ENCODE measurements around the gene GTF2A1.
A peak's percentile ranks its signal among the peaks of the same experiment; 100 is the strongest.

The GTF2A1 gene

DNA sequence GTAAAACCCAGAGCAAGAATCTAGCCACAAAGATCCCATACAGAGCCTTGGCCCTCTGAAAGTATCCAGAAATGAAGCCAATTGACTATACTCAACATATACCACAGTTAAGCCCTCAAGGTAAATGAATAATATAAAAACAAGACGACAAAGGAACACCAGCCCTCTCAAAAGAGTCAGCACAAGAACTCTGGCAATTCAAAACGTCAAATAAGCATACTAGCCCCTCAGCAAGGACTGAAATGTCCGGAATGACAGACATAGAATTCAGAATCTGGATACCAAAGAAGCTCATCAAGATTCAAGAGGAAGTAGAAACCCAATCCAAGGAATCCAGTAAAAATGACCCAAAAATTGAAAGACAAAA, 49.9 kb downstream of the GTF2A1 start:
- TF ChIP-seq, protein P1, sequence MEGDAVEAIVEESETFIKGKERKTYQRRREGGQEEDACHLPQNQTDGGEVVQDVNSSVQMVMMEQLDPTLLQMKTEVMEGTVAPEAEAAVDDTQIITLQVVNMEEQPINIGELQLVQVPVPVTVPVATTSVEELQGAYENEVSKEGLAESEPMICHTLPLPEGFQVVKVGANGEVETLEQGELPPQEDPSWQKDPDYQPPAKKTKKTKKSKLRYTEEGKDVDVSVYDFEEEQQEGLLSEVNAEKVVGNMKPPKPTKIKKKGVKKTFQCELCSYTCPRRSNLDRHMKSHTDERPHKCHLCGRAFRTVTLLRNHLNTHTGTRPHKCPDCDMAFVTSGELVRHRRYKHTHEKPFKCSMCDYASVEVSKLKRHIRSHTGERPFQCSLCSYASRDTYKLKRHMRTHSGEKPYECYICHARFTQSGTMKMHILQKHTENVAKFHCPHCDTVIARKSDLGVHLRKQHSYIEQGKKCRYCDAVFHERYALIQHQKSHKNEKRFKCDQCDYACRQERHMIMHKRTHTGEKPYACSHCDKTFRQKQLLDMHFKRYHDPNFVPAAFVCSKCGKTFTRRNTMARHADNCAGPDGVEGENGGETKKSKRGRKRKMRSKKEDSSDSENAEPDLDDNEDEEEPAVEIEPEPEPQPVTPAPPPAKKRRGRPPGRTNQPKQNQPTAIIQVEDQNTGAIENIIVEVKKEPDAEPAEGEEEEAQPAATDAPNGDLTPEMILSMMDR (IDR thresholded peaks at IDR 0.05; ENCODE audit: low read depth, low read length, missing control alignments): no peak
- H3K4me3 ChIP-seq (ENCODE audit: low read depth, low read length): no peak overlapping the region
- DNase-seq (ENCODE audit: low read depth): no peak

DNA sequence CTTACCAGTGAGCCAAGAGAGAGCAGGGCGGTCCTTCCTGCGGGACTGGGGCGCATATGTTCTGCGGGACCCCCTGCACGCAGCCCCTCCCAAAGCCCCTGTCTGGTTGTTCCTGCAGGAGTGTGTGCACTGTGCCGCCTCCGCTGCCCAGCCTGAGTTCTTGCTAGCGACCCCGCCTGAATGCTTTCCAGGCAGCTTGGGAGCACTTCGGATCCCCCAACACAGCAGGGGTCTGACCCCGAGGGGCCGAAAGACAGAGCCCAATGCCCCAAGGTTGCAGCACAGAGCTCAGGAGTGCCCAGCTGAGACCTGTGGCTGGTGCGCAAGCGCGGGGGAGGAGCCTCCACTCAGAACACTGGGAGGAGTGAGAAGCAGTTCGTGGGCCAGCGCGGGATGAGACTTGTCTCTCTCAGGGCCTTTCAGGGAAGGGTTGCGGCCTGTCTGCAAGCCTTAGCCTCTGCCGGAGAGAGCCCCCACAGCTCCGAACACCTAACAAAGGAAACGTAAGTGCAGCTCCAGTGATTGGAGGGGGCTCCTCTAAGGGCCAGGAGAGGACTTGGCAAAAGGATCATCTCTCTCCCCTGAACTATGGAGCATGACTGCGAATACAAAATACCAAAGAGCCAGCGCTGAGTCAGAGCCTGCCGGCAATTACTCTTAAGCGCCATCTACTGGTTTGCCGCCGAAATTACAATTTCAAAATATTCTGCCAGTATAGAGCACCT, 50.5 kb downstream of the GTF2A1 start:
- H3K4me3 ChIP-seq (ENCODE audit: low read depth, low read length): peak overlapping the region; percentile 85
- TF ChIP-seq, protein P1 (IDR thresholded peaks at IDR 0.05; ENCODE audit: low read depth, low read length, missing control alignments): peak; percentile 85
- peak; percentile 74 for DNase-seq (ENCODE audit: low read depth)

DNA sequence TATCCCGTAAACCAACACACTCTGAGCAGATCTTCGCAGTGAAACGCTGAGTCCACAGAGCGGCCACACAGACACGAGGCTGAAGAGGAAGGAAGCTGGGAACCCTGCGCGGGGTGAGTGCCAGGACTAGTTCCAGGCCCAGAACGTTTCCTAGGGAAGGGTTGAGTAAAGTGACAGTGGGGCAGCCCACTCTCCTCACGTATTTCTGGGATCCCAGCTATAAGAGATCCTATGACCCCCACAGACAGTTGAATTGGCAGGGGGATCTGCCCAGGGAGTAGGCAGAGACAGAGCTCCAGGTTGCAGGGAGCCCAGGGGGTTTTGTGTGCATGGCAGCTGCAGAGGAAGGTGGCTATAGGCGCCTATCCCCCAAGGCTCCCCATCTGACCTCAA, 51.1 kb downstream of the GTF2A1 start:
- peak overlapping the region; percentile 85 for H3K4me3 ChIP-seq (ENCODE audit: low read depth, low read length)
- no peak for DNase-seq (ENCODE audit: low read depth)
- TF ChIP-seq, protein P1 (IDR thresholded peaks at IDR 0.05; ENCODE audit: low read depth, low read length, missing control alignments): no peak

DNA sequence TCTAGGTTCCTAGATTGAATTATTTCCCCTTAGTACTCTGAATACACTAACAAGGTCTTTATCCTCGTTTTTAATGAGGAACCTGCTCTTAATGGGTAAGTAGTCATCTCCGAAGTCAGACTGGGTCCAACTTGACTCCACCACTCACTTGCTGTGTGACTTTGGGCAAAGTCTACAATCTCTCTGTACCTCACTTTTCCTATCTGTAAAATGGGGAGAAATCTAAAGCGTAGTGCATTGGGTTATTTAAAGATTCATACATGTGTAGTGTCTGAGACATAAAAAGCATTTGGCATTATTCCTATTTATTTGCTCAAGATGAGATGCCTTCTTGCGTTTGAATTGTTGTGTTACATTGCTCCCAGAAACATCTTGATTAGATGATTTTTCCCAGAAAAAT, 51.5 kb downstream of the GTF2A1 start:
- no peak for DNase-seq (ENCODE audit: low read depth)

DNA sequence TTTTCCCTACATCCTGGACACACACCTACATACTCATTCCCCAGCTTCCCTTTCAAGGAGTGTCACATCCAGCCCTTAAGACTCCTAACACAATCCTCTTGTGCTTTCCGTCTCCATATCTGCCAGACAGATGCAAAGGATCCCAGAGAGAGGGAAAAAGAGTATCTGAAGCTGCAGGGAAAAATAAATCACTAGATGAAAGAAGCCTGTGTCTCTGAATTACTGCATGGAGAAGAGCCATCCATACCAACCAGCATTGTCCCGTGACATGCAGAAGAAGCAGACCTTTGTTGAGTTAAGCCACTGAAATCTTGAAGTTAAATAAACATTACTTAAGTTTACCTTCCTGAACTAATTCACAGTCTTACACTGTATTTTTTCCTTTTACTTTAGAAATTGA, 54.6 kb downstream of the GTF2A1 start:
- TF ChIP-seq, protein P1 (IDR thresholded peaks at IDR 0.05; ENCODE audit: low read depth, low read length, missing control alignments): no peak
- H3K4me3 ChIP-seq (ENCODE audit: low read depth, low read length): no peak overlapping the region
- no peak for DNase-seq (ENCODE audit: low read depth)

More for the DNA sequence above, 51.5 kb downstream of the GTF2A1 start:
- TF ChIP-seq, protein P1 (IDR thresholded peaks at IDR 0.05; ENCODE audit: low read depth, low read length, missing control alignments): no peak
- H3K4me3 ChIP-seq (ENCODE audit: low read depth, low read length): peak overlapping the region; percentile 85; the same call in 1 of the 2 replicates

DNA sequence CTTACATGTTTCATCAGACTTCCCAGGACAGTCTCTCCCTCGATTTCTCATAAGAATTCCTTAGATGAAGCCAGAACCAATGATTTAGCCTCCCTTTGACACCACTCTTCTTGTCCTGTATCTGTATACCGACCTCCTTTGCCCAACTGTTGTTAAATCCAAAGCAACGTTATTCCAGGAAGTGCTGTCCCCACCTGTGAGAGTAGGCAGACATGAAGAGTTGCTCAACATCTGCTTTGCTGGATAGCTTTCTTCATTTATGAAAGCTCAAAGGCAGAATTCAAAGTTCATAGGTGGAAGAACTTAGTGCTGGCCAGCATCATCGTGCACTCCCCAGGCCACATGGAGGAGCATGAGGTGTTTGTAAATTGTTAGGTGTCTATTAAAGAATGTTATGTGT, 55.6 kb downstream of the GTF2A1 start:
- DNase-seq (ENCODE audit: low read depth): no peak
- no peak overlapping the region for H3K4me3 ChIP-seq (ENCODE audit: low read depth, low read length)
- TF ChIP-seq, protein P1 (IDR thresholded peaks at IDR 0.05; ENCODE audit: low read depth, low read length, missing control alignments): no peak

DNA sequence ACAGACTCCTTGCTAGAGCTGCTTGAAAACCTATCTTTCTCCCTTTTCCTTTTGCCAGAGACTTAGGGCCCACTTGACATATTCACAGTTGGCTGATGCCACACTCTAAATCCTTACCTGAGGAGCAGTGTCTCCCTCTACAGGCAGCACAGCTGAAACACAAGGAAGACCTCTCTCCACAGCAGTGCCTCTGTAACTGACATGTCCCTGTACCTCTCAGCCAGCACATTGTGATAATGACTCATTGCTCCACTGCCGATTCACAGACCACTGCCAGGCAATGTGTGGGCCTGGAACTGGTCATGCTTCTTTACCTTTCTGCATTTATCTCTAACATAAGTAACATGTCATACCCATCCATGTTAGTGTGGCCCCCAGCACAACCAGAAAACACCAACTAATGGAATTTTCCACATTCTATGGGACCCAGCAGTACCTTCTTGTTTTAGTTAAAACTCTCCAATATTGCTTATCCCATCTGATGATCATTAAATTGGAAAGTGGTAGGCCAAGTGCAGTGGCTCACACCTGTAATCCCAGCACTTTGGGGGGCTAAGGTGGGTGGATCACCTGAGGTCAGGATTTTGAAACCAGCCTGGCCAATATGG, 56.5 kb downstream of the GTF2A1 start:
- H3K4me3 ChIP-seq (ENCODE audit: low read depth, low read length): no peak overlapping the region
- TF ChIP-seq, protein P1 (IDR thresholded peaks at IDR 0.05; ENCODE audit: low read depth, low read length, missing control alignments): peak; percentile 84
- peak; percentile 58 for DNase-seq (ENCODE audit: low read depth)
